Measurements from ENCODE around the gene PLD1.
"Not testable (repeated sequence)": the region's sequence is repeated elsewhere in the genome, so short reads cannot be mapped to it uniquely, and the experiment has no call there.

PLD1 gene

GRCh38 chr3:171748064-171748924, 62.0 kb downstream of the PLD1 start:
- H3K4me1 ChIP-seq (ENCODE audit: insufficient read depth, low read length) = peaks cover 18% of the 10 kb centered on the region
- no peak overlapping the region for H3K9ac ChIP-seq (ENCODE audit: low read depth, low read length)
- H3K9me3 ChIP-seq (ENCODE audit: insufficient read depth, low read depth, low read length) = peaks cover 15% of the 10 kb centered on the region
- H3K27me3 ChIP-seq (ENCODE audit: insufficient read depth, low read length) = no peaks in the 10 kb centered on the region
- 86% methylated on average over 6 of the region's 7 CpGs for WGBS
- H3K27ac ChIP-seq (ENCODE audit: low read depth, low read length) = no peak overlapping the region
- no peaks in the 10 kb centered on the region for H3K36me3 ChIP-seq (ENCODE audit: insufficient read depth, low read length)
- H3K4me3 ChIP-seq (ENCODE audit: low read length) = no peak overlapping the region

GRCh38 chr3:171747223-171747920, 62.9 kb downstream of the PLD1 start:
- H3K27ac ChIP-seq (ENCODE audit: low read depth, low read length) = no peak overlapping the region
- H3K9ac ChIP-seq (ENCODE audit: low read depth, low read length) = no peak overlapping the region
- peaks cover 15% of the 10 kb centered on the region for H3K9me3 ChIP-seq (ENCODE audit: insufficient read depth, low read depth, low read length)
- 85% methylated on average over 2 of the region's 2 CpGs for WGBS
- H3K4me3 ChIP-seq (ENCODE audit: low read length) = no peak overlapping the region
- H3K4me1 ChIP-seq (ENCODE audit: insufficient read depth, low read length) = peaks cover 18% of the 10 kb centered on the region
- H3K36me3 ChIP-seq (ENCODE audit: insufficient read depth, low read length) = no peaks in the 10 kb centered on the region
- no peaks in the 10 kb centered on the region for H3K27me3 ChIP-seq (ENCODE audit: insufficient read depth, low read length)

- not testable (repeated sequence) for H3K4me3 ChIP-seq (ENCODE audit: low read length); H3K27ac ChIP-seq (ENCODE audit: low read depth, low read length); H3K36me3 ChIP-seq (ENCODE audit: insufficient read depth, low read length); H3K27me3 ChIP-seq (ENCODE audit: insufficient read depth, low read length); H3K9ac ChIP-seq (ENCODE audit: low read depth, low read length)
- peaks cover 15% of the 10 kb centered on the region for H3K9me3 ChIP-seq (ENCODE audit: insufficient read depth, low read depth, low read length)
- peaks cover 18% of the 10 kb centered on the region for H3K4me1 ChIP-seq (ENCODE audit: insufficient read depth, low read length)
- WGBS = 93% methylated on average over 11 of the region's 11 CpGs
These were observed 63.7 kb downstream of the PLD1 start for GRCh38 chr3:171746320-171747222.

- Histone ChIP-seq H3K36me3 (ENCODE audit: insufficient read depth, low read length) (no peaks in the 10 kb centered on the region), H3K27me3 (ENCODE audit: insufficient read depth, low read length) (no peaks in the 10 kb centered on the region), H3K4me3 (ENCODE audit: low read length) (no peak overlapping the region), H3K27ac (ENCODE audit: low read depth, low read length) (no peak overlapping the region), H3K4me1 (ENCODE audit: insufficient read depth, low read length) (peaks cover 18% of the 10 kb centered on the region), H3K9me3 (ENCODE audit: insufficient read depth, low read depth, low read length) (peaks cover 15% of the 10 kb centered on the region), H3K9ac (ENCODE audit: low read depth, low read length) (no peak overlapping the region)
- 93% methylated on average over 40 of the region's 40 CpGs for WGBS
These were observed 64.5 kb downstream of the PLD1 start for GRCh38 chr3:171745577-171746319.

GRCh38 chr3:171744158-171744741, 66.0 kb downstream of the PLD1 start:
- no peaks in the 10 kb centered on the region for H3K27me3 ChIP-seq (ENCODE audit: insufficient read depth, low read length)
- H3K4me1 ChIP-seq (ENCODE audit: insufficient read depth, low read length) = peaks cover 18% of the 10 kb centered on the region
- no peak overlapping the region for H3K9ac ChIP-seq (ENCODE audit: low read depth, low read length)
- H3K4me3 ChIP-seq (ENCODE audit: low read length) = no peak overlapping the region
- H3K36me3 ChIP-seq (ENCODE audit: insufficient read depth, low read length) = no peaks in the 10 kb centered on the region
- no peak overlapping the region for H3K27ac ChIP-seq (ENCODE audit: low read depth, low read length)
- WGBS = 93% methylated on average over 5 of the region's 5 CpGs
- peaks cover 15% of the 10 kb centered on the region for H3K9me3 ChIP-seq (ENCODE audit: insufficient read depth, low read depth, low read length)

GRCh38 chr3:171743327-171744157, 66.7 kb downstream of the PLD1 start:
- Histone ChIP-seq H3K9ac (ENCODE audit: low read depth, low read length) (no peak overlapping the region), H3K9me3 (ENCODE audit: insufficient read depth, low read depth, low read length) (peaks cover 15% of the 10 kb centered on the region), H3K4me1 (ENCODE audit: insufficient read depth, low read length) (peaks cover 12% of the 10 kb centered on the region), H3K27ac (ENCODE audit: low read depth, low read length) (no peak overlapping the region), H3K36me3 (ENCODE audit: insufficient read depth, low read length) (no peaks in the 10 kb centered on the region), H3K4me3 (ENCODE audit: low read length) (no peak overlapping the region), H3K27me3 (ENCODE audit: insufficient read depth, low read length) (no peaks in the 10 kb centered on the region)
- WGBS = 92% methylated on average over 10 of the region's 10 CpGs

- Histone ChIP-seq H3K9ac (ENCODE audit: low read depth, low read length) (no peak overlapping the region), H3K27ac (ENCODE audit: low read depth, low read length) (no peak overlapping the region), H3K27me3 (ENCODE audit: insufficient read depth, low read length) (no peaks in the 10 kb centered on the region), H3K4me3 (ENCODE audit: low read length) (no peak overlapping the region), H3K36me3 (ENCODE audit: insufficient read depth, low read length) (no peaks in the 10 kb centered on the region), H3K4me1 (ENCODE audit: insufficient read depth, low read length) (no peaks in the 10 kb centered on the region), H3K9me3 (ENCODE audit: insufficient read depth, low read depth, low read length) (peaks cover 15% of the 10 kb centered on the region)
- 96% methylated on average over 1 of the region's 2 CpGs for WGBS
These were observed 68.9 kb downstream of the PLD1 start for GRCh38 chr3:171741377-171741776.

GRCh38 chr3:171736556-171736955, 73.7 kb downstream of the PLD1 start:
- no peak overlapping the region for H3K9ac ChIP-seq (ENCODE audit: low read depth, low read length)
- H3K4me3 ChIP-seq (ENCODE audit: low read length) = no peak overlapping the region
- H3K36me3 ChIP-seq (ENCODE audit: insufficient read depth, low read length) = no peaks in the 10 kb centered on the region
- WGBS = 88% methylated on average over 2 of the region's 2 CpGs
- peaks cover 12% of the 10 kb centered on the region; the same call in 1 of the 2 replicates for H3K4me1 ChIP-seq (ENCODE audit: insufficient read depth, low read length)
- no peaks in the 10 kb centered on the region for H3K27me3 ChIP-seq (ENCODE audit: insufficient read depth, low read length)
- no peak overlapping the region for H3K27ac ChIP-seq (ENCODE audit: low read depth, low read length)
- H3K9me3 ChIP-seq (ENCODE audit: insufficient read depth, low read depth, low read length) = no peaks in the 10 kb centered on the region

GRCh38 chr3:171733561-171733960, 76.7 kb downstream of the PLD1 start:
- Histone ChIP-seq H3K4me3 (ENCODE audit: low read length) (no peak overlapping the region), H3K27ac (ENCODE audit: low read depth, low read length) (no peak overlapping the region), H3K4me1 (ENCODE audit: insufficient read depth, low read length) (peaks cover 12% of the 10 kb centered on the region; the same call in 1 of the 2 replicates), H3K9me3 (ENCODE audit: insufficient read depth, low read depth, low read length) (no peaks in the 10 kb centered on the region), H3K27me3 (ENCODE audit: insufficient read depth, low read length) (no peaks in the 10 kb centered on the region), H3K36me3 (ENCODE audit: insufficient read depth, low read length) (no peaks in the 10 kb centered on the region), H3K9ac (ENCODE audit: low read depth, low read length) (no peak overlapping the region)

Data from HUES64 (cell line).